Fibroblast of skin of right biceps (primary cell): ENCODE data around the gene NAPB.

Experiments
- DNase-seq: peaks from one replicate; pipeline ENCODE4 v3.0.0-alpha.2; 2013

Gene NAPB

GRCh38 chr20:23340524-23340923 lies 80.8 kb downstream of the NAPB start:
- peak; percentile 63 for DNase-seq

GRCh38 chr20:23339986-23340385 lies 81.3 kb downstream of the NAPB start:
- DNase-seq = no peak

GRCh38 chr20:23337312-23337711 lies 84.0 kb downstream of the NAPB start:
- DNase-seq = no peak

DNA sequence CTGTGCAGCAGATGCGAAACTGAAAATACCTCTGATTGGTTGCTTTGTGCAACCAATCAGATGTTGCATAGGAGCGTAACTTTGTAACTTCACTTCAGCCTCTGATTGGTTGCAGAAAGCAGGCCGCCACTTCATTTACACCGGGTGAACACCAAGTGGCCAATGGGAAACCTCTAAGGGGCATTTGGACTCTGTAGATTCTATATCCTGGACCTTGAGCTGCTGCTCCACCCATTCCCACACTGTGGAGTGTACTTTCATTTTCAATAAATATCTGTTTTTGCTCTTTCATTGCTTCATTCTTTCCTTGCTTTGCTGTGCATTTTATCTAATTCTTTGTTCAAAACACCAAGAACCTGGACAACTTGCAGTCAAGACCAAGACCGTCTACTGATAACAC lies 84.8 kb downstream of the NAPB start:
- DNase-seq = no peak

DNA sequence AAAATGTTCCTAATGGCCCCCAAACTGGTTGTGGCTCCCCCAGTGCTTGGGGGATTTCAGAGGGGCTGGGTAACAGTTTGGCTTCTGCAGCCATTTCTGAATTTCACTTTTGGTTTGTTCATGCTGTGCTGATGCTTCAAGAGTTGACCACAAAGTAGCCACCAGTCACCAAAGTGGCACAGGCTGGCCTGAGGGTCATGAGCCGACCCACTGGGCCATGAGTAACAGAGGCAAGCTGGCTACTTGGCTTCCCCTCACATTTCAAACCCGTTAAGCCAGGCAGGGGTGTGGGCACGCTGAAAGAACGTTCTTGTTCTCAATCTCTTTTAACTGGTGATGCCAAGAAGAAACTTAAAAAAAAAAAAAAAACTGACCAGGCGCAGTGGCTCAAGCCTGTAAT lies 85.8 kb downstream of the NAPB start:
- no peak for DNase-seq

- DNase-seq = no peak
These were observed 87.2 kb downstream of the NAPB start for GRCh38 chr20:23334111-23334510.

DNA sequence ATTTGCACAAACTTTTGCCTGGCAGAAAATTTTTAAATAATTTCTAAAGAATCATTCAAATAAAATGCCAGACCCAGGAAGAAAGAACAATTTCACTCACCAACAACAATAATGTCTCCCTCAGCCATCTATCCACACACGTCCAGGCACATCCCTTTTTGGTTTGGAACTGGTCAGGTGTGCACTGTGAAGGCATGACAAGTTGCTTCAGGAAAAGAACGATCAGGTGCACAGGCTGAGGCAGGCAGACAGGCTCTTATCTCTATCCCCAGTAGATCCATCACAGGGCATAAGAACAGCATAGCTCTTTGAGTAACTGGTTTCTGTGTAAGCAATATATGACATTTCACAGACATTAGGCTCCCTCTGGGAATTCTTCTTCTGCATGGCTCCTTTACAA lies 88.8 kb downstream of the NAPB start:
- no peak for DNase-seq

DNA sequence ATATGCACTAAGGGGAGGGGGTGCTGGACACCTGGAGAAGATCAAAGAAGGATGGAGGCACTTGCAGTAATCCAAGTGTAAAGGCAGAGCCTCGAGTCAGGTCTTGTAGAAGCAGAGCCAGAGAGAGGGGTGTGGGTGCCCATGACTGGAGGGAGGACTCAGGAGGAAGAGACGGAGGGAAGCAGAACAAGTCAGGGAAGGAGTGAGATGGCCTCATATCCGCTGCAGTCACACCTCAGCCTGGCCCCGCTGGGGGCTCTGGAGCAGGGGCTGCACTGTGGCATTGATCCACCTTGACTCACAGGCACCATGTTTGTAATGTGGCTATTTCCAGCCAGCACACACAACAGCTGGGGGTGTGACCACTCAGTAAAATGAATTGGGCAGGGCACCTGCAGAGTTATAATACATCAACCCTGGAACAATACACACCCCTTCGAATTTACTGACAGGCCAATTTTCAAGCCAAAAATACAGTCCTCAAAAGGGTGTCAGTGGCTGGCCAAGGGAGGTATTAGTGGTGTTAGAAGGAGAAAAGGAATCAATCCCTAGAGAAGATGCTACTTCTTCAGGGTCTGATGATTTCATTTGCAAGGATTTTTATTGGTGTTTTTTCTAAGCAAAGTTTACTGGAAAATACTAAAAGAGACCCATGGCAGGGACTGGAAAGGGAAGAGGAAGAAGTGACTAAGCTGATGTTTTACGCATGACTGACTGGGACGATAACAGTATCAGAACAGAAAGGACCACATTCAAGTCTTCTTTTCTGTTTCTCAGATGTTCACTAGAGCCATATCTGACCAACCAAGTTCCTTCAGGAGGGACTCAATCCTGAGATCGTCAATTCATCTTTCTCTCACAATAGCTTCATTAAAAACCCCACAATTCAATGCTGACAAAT lies 89.6 kb downstream of the NAPB start:
- peak; percentile 4 for DNase-seq

DNA sequence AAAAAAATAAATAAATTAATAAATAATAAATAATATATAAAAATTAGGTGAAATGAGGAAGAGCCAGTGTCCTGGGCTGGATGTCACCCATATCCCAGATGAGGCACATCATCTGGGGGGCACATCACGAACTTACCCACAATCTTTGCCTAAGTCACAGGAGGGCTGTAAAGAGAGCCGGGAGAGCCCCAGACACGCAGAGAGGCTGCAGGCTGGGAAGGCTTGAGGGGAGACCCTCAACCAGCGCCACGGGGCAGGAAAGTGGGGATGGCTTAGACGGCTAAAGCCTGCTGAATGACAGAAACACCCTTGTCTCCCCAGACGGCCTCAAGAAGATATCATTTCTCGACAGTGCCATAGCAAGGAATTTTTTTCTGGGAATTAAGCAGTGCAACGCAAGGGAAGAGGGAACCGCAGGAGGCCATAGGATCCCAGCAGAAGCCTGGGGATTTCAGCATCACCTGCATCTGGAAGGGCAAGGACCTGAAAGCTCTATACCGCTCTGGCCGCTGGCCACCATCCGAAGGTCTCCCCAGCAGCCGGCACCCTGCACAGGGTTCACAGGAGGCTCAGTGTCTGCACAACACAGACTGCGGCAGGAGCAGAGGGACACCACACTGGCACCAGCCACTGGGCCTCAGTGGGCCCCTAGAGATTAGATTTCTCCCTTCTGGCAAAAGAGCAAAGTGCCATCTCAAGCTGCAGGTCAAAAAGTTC lies 93.5 kb downstream of the NAPB start:
- DNase-seq = no peak

DNA sequence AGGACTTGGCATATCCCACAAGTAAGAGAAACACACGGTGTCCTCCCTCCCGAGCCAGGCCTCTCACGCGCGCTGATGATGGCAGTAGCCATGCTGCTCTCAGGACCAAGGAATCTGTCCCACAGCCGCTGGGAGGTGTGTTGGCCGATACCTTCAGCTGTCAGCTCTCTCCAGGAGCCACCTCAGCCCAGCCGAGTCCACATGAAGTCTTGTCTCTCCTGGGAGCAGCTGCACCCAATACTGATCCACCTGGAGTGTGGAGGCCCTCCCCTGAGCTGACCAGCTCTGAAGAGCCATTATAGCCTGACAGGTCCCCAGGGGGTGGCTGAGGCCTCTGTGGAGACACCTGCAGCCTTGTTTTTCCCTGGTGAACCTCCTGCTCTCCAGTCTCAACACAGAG lies 94.5 kb downstream of the NAPB start:
- DNase-seq = no peak

- DNase-seq = no peak
These were observed 96.2 kb downstream of the NAPB start for GRCh38 chr20:23325107-23325506.
